HG02840 (cell line): ENCODE results near the gene MMP12.
A peak's percentile ranks its signal among the peaks of the same experiment; 100 is the strongest.
"Not testable (repeated sequence)": the region's sequence is repeated elsewhere in the genome, so short reads cannot be mapped to it uniquely, and the experiment has no call there.

ENCODE experiments used
- ATAC-seq: cut with Tn5 transposase; IDR thresholded peaks from one replicate; pipeline ENCODE4 v1.9.1; 2021; ENCODE audit warnings: mild to moderate bottlenecking, moderate library complexity, moderate number of reproducible peaks; ENCODE audit not compliant: unreplicated experiment, low FRiP score

MMP12 gene

DNA sequence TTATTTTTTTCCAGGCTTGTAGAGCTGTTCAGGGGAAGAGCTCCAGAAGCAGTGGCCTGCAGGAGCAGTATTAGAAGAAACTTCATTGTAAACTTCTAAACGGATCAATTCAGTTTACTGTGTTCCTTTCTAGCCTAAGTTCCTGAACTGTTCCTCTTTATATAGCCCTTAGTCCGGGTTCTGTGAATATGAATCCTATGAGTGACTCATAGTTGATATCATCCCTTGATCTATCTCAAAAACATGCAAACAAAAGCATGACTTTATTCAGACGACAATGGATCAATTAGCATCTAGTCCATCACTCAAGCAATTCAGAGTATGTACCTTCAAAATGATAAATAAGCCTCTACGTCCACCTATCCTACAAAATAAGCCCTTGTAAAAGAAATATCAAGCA lies at the start of gene MMP12:
Gene MMP12 (minus strand): TSS at position 131 of the 400 bp plus-strand sequence. CDS start 45 bp downstream, at position 86.
- no peak for ATAC-seq

DNA sequence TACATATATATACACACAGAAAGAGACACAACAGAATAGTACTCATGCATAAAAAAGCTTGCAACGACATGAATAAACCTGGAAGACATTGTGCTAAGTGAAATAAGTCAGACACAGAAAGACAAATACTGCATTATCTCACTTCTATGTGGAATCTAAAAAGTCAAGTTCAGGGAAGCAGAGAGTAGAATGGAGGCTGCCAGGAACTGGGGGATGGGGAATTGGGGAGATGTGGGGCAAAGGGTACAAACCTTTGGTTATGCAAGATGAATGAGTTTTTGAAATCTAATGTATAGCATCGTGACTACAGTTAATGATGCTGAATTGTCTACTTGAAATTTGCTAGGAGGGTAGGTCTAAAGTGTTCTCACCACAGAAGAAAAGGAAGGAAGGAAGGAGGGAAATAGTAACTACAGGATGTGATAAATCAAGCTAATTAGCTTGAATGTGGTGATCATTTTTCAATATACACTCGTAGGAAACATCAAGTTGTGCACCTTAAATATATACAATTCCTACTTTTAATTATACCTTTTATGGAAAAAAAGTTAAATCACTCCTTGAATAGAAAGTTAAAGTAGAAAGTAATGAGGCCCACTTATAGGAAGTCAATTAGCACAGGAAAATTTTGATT lies 46.9 kb upstream of the MMP12 start:
- no peak for ATAC-seq

DNA sequence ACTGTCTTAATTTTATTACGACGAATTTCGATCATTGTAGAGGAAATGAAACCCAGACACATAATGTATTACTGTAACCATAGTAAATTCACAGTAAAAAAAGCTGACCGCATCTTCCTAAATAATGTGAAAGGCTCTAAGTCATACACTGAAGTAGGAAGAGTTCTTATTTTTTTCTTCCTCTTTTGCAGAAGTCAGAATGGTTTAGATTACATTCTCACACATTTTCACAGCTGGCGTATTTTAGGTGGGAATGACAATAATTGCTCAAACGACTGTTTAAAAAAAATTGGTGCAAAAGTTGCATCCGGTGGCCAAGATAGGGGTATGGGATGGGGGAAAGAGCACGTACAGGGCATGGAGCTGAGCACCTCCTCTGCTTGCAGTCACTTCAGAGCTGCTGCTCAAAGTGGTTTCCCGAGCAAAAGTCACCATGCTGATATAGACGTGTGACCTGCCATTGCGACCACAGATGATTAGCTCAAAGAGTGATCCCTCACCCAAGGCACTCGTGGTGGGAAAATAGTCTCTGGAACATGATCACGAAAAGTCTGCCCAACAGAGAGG lies 45.4 kb upstream of the MMP12 start:
- ATAC-seq: peak; percentile 55

DNA sequence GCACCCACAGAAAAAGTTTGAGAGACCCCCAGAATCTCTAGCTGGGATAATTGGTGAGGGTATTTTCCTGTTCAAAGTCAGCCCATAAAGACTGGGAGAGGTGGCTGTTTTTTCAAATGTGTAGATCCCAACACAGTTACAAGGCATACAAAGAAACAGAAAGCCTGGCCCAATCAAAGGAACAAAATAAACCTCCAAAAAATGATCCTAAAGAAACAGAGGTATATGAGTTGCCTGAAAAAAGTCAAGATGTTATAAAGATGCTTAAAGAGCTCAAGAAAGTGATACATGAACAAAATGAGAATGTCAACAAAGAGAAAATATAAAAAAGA lies 40.2 kb upstream of the MMP12 start:
- no peak for ATAC-seq

DNA sequence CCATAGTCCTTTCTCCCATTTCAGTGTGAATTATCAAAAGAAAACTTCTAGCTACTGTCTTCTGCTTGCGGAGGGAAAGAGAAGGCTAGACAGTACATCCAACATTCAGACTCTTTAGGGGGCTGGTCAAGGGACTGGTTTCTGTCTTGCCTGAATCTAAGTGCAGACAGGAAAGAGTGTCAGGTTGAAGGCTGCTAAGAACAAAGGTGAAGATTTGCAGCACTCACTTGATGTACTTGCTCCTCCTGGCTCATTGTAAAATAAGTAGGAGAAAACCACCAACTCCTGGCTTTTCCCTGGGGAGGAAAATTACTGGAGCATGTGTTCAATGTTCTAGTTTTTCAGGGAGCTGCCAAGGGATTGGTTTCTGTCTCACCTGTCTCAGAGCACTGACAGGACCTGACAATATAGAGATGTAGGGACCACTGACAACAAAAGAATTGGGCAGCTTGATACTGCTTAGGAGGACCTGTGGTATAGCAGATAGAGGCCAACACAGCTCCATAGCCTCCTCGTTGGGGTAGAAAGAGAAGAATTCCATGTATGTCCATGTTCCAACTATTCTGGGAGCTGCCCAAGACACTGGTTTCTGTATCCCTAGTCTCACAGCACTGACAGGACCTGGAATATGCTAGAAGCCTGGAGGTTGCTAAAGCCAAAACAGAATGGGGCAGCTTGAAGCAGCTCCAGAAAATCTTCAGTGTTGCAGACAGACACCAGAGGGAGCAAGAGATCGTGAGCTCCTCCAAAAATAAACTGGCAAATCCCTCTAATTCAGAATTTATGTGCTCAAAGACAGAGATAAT lies 39.7 kb upstream of the MMP12 start:
- ATAC-seq: no peak

DNA sequence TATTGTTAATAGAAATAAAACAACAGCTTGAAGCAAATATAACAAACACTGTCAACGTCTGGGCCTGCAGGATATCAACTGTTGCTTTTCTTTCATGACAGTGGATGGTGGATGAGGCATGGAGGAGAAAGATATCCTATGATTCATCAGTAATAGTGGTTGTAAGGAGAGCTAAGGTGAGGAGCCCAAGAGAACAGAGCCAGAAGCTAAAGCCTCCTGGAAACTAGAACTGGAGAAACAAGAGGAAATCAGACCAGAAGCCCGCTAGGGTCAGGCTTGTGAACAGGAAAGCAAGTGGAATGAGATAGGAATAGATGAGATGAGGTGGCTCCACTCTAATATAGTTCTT lies 37.7 kb upstream of the MMP12 start:
- ATAC-seq: no peak

DNA sequence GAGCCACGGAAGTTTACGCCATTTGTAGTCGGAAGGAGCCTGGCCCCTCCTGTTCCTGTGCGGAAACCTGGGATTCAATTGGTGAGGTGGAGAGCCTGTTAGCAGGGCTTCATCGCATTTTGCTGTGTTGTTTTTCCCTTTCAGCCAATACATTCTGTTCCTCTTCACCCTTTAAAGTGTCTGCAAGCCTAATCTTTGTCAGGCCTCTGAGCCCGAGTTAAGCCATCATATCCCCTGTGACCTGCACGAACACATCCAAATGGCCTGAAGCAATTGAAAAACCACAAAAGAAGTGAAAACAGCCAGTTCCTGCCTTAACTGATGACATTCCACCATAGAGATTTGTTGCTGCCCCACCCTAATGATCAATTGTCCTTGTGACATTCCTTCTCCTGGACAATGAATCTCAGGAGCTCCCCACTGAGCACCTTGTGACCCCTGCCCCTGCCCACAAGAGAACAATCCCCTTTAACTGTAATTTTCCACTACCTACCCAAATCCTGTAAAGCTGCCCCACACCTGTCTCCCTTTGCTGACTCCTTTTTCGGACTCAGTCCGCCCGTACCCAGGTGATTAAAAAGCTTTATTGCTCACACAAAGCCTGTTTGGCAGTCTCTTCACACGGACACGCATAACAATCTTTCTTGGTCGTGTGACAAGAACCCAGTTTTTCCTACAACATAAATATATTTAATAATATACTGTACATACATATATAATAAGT lies 37.1 kb upstream of the MMP12 start:
- ATAC-seq: no peak

DNA sequence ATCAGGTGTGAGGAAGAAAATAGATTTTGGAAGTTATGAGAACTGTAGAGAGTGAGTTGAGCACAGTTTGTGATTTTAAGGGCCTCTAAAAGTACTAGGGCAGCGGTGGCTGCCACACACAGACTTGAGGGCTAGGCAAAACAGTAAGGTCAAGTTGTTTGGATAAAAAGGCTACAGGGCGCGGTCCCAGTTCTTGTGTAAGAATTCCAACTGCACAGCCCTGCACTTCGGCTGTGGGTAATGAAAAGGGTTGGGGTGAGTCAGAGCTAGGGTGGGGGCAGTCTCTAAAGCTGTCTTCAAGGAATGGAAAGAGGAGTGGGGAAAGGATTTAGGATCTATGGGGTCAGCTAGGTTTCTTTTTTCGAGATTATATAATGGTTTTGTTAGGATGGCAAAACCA lies 31.1 kb upstream of the MMP12 start:
- ATAC-seq: not testable (repeated sequence)

DNA sequence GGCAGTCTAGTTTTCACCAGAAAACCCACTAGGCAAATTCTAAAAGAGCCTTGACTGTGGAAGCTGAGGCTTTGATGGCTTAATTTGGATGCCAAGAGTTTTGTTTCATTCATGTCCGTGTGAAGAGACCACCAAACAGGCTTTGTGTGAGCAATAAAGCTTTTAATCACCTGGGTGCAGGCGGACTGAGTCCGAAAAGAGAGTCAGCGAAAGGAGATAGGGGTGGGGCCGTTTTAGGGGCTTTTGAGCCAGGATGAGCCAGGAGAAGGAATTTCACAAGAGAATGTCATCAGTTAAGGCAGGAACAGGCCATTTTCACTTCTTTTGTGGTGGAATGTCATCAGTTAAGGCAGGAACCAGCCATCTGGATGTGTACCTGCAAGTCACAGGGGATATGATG lies 29.1 kb upstream of the MMP12 start:
- ATAC-seq: not testable (repeated sequence)

DNA sequence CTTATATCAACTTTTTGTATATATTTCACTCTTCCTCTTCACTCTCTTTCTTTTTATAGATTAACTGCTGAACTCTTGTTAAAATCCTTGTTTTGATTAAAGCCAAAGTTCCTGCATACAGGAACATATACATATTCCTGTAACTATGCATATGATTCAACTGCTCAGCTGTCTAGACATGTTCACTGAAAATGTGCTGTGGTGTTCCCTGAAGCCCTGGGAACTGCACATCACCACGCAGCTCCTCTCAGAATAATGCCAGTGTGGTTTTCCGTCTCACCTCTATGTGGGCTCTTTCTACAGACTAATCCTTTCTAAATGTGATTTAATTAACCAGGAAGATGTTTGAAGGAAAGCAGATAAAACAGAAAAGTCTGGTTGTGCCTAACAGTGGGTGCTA lies 25.6 kb upstream of the MMP12 start:
- no peak for ATAC-seq

DNA sequence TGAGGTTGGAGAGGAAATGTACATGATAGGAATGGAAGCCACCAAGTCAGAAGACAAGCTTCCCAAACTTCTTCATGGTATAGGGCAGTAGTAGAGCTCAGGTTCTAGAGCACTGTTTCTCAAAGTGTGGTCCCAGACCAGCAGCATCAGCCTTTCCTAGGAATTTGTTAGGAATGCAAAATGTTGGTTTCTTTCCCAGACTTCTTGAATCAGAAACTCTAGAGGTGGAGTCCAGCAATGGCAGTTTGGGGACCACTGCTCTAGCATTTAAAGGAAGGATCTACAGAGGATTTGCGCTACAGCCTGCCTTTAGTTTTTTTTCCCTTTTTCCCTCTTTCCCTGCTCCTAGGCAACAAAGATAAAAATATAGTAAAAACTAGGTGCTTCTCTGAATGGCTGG lies 17.0 kb upstream of the MMP12 start:
- ATAC-seq: no peak

DNA sequence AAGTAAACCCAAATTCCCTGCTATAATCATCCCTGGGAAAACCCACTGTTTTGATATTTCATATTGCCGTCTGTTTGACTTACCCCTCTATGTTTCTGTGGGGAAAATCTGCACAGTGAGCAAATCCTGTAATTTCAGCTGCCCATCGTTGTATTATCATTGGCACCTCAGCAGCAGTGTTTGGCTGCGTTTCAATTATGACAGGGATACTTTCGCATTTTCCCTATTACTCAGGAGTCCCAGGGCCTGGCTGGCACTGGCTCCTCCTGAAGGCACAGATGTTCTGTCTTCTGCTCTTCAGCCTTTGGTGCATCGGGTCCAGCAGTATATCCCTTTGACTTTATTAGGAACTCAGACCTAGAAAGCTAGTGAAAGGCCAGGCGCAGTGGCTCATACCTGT lies 12.2 kb upstream of the MMP12 start:
- ATAC-seq: no peak

DNA sequence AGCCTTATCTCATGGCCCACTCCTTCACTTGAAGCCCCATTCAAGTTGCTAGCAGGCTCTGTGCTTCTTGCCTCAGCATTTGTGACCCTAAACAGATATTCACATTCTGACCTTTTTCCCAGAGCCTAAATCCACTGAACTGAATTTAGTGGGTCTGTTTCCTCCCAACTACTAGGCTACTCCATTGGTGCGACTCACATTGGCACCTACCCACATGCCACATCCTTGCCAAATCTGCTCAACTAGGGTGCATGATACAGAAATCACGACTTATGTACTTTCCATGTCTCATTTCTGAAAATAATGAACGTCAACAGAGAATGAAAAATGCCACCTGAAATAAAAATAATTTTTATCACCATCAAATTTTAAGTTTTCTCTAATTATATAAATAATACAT lies 8.4 kb upstream of the MMP12 start:
- peak; percentile 40 for ATAC-seq

DNA sequence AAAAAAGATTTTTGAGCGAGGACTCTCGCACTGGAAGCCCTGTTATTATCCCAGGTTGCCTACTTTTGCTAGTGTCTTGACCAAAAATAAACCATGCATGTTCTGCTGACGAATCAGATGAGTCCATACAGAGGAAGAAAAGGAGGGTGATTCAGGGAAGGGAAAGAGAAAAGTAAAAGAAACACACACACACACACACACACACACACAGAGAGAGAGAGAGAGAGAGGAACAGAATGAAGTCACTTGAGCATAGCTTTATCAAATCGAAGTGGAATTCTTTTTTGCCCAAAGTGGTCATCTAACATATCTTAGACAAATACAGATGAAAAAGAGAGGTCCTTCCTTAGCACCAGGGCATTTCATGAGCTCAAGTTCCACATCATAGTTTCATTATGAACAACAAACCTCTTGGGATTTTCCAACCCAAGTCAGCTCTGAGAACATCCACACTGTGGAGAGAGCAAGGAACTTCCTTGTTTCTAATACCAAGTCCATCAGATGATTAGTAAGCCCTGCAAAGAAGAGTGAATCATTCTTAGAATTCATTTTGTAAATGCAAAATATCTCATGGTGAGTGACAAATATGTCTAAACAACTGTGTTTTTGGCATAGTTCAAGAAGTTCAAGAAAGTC lies 7.7 kb upstream of the MMP12 start:
- ATAC-seq: peak; percentile 88

DNA sequence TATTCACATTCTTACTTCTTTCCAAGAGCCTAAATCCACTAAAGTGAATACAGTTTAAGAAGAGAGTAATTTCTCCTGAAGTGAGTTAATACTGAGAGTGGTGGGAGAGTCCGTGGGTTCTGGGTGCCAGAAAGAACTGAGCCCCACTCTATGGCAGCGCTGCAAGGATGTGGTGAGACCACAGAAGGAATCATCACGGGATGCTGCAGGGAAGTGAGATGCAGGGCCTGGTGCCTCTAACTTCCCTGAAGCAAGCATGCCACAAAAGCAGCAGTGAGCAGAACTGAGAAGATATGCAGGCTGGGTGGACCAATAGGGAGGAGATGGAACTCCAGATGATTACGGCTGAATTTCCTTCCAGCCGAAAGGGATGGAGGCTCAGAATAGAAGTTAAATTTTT lies 5.0 kb upstream of the MMP12 start:
- no peak for ATAC-seq

DNA sequence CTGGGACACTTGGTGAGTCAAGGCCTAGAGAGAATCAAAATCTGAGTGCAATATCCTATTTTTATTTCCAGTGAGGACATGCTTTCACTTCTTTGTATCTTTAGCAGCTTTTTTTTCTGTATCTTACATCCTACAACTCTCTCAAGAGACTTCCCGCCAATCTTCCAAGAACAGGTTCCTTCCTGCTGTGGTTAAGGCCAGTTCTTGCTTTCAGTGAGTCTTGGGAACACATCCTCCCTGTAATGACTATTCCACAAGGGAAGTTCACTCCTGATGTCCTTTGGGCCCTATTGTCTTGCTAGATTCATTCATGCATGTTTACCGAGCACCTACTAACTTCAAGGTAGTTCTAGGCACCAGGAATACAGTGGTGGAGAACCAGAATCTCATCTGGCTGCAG lies 3.8 kb upstream of the MMP12 start:
- ATAC-seq: no peak

DNA sequence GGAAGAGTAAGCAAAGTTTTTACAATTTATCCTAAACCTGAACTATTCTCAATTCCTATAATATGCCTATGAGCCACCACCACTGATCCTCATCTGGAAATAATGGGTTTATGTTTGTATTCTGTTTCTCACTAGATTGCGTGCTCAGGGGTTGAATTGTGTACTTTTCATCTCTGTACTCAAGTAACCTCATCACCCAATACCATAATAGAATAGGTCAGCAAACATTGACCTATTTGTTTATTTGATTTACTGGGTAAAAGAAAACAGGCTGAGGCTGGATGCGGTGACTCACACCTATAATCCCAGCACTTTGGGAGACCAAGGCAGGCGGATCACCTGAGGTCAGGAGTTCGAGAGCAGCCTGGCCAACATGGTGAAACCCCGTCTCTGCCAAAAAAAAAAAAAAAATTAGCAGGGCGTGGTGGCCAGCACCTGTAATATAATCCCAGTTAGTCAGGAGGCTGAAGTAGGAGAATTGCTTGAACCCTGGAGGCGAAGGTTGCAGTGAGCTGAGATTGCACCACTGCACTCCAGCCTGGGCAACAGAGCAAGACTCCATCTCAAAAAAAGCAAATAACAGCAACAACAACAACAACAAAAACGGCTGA lies 5.3 kb downstream of the MMP12 start:
- not testable (repeated sequence) for ATAC-seq

DNA sequence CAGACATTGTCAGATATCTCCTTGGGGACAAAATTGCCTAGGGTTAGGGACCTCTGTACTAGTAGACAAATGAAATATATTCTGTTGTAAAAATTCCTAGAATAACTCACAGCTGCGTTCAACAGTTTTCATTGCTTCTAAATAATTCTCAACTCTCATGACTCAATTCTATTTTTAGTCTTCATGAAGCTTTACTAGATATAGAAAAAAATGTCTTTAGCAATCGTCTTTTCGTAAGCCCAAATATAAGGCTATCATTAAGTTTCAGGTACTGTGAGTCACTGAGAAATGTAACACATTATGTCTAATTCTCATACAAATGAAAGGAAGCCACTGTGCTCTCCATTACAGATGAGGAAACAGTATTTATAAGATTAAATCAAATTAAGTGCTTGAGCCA lies 6.4 kb downstream of the MMP12 start:
- no peak for ATAC-seq

DNA sequence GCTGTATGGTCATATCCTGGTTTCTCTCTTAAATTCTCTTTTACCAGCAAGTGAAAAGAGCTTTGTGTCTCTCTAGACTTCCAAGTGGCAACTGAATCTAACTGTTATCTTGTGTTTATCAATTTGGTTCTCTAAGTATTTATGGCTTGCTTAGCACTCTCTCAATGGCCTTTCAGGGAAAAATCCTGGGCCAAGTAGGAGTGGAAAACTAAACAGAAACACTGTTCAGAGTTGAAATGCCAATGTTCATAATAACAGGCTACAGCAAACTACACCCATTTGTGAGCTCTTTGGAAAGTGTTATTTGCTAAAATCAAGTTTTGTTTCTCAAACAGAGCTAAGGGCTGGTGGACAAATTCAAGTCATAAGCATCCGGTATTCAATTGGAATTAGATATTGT lies 10.1 kb downstream of the MMP12 start:
- no peak for ATAC-seq

DNA sequence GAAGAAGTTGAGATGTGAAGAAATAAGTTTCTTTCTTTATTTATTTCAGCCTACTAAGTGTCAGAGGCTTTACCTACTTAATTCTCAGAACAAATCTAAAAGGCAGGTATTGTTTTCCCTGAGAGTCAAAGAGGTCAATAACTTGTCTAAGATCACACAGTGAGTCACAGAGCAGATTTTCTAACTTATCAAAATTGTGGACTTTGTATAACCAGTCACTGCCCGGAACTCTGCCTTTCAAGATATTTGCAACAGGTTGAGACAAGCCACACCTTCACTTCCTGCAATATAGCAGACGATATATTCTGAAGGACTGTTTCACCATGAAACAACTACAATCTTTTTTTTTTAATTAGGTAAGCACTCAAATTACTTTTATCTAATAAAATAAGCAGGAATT lies 20.8 kb downstream of the MMP12 start:
- no peak for ATAC-seq

DNA sequence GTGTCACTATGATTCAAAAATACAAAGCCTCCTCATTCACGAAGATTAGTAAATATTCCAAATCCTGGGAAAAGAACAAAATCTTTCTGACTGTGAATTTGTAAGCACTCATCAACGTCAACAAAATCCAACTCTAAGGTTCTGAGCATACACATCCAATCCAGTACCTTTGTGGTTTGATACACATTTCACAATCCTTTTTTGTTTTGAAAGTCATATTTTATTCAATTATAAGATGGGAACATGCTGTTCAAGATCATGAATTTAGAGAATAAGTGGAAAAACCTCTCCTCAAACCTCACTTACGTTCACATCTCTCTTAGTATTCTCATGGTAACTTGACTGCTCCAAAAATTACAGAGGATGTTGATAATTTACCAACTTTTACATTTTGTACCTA lies 21.7 kb downstream of the MMP12 start:
- ATAC-seq: no peak
